Measurements from ENCODE around the gene SSBP2.

Gene SSBP2

GRCh38 chr5:81577091-81577490 is 173.8 kb downstream of the SSBP2 start:
- DNase-seq = no peak

GRCh38 chr5:81575924-81576323 is 175.0 kb downstream of the SSBP2 start:
- no peak for DNase-seq

DNA sequence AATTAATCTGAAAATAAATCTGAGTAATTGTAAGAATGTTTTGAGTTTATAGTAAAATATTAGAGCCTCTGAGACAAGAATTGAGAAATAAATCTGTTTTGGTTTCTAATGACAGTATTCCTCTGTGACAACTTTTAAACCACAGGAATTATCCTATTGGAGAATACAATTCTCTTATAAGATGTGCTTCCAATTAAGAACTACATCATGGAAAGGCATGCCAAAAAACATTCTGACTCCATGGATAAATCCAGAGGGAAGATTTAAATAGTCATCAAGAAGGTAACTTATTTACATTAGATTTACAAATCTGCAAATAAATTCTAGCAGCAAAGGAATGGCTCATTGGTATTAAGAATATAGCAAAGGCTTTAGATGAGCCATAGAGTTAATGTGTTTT is 178.7 kb downstream of the SSBP2 start:
- no peak for DNase-seq

GRCh38 chr5:81558188-81558587 is 192.7 kb downstream of the SSBP2 start:
- no peak for DNase-seq

- no peak for DNase-seq
Measured at GRCh38 chr5:81556809-81557208, 194.1 kb downstream of the SSBP2 start.

- no peak for DNase-seq
Measured at GRCh38 chr5:81555865-81556264, 195.0 kb downstream of the SSBP2 start.

DNA sequence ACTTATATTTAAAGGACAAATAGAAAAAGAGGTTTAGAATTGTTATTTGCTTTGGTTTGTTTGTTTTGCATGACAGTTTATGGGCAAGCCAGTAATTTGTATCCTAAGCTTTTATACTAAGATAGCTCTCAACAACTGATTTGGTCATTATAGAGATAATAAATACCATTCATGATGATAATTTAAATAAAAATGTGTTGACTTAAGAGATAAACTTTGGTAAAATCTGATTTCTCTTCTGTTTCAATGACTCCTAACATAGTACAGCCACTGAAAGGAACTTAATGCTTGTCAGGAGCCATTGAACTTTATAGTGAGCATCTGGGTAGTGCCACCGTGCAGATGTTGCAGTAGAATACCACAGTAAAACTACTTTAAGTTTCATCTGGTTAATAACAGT is 196.2 kb downstream of the SSBP2 start:
- DNase-seq = no peak

DNA sequence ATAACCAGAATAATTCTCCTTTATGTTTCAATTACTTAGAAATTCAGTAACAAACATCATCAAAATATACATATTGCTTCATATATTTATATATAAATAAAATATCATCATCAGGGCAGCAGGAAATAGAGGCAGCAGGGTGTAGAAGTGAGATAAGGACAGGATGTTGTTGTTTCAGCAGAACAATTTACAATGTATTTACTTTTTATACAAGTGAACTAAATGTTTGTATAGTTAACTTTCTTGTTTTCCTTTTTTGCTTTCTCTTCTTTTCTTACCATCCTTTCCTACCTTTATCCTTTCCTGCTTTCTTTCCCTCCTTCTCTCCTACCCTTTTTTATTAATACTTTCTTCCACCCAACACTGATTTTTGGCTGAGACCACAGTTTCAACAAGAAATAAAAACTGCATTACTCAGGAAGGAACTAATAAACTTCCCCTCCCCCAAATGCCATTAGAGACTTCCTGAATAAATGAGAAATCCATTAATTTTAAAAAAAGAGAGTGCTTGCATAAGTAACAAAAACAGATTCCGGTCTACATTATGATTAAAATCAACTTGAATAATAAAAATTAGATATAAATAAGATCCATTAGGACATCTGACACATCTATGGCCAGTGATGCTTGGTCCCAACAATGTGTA is 197.2 kb downstream of the SSBP2 start:
- DNase-seq = no peak

GRCh38 chr5:81552852-81553566 is 197.9 kb downstream of the SSBP2 start:
- DNase-seq = no peak

DNA sequence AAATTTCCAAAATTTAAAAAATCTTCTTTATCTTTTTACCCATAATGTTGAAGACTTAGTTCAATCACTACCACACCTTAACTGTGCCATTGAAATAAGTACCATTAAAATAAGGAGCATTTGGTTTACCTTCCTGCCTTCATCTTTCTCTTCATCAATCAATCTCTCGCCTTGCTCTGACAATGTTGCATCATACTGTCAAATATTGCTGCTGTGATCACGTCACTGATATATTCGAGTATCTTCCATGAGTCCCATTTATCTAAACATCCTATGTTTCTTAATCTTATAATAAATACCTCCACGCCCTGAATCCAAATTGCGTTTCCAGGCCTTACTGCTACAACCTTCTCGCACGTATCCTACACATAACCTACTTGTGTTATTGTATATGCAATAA is 201.8 kb downstream of the SSBP2 start:
- no peak for DNase-seq

DNA sequence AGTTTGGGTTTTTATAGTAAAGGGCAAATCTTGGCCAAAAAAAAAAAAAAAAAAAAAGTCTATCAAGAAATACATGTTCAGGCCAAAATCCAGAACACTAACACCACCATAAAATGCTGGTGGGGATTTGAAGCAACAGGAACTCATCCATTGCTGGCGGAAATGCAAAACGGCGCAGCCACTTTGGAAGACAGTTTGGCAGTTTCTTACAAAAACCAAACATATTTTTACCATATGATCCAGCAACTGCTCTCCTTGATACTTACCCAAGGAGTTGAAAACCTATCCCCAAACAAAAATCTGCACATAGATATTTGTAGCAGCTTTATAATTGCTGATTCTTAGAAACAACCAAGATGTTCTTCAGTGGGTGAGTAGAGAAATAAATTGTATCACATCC is 203.9 kb downstream of the SSBP2 start:
- DNase-seq = no peak

DNA sequence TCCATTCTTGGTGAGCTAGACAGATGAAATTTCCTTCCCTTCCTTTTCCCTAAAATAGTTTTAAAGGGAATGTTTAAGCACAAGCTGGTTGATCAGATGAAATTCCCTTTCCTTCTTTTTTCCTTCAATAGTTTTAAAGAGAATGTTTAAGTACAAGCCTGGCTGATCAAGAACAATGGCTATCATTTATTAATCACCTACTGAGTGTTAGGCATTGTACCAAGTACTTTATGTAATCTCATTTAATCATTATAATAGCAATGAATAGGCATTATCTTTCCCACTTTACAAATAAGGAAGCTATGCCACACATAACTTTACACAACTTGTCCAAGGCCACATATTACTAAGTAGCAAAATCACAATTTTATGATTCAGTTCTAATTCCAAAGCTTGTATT is 205.0 kb downstream of the SSBP2 start:
- no peak for DNase-seq

DNA sequence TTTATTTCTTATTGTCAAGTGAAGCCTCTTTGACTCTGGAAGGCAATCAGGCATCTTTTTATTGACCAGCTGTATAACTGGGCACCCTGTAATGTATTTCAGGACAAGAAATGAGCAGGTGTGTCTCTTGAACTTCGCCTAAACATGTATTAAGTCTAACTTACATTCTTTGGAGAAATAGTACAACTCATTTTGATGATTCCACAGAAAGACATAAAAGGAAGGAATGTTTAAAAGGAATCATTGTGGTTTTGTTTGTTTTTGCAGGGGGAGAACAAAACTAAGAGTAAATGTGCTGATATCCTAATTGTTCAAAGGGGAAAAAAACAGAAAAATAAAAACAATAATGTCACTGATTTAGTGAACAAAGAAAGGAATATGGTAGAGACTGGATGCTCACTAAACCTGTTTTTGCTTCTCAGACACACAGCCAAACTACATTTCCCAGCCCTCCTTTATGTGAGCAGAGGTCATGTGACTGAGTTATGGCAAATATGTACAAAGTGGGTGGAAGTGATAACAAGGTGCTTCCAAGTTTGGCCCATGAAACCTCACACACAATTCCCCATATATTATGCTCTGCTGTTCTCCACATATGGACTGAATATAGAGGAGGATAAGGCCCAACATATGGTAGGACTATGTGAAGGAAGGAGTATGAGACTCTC is 206.4 kb downstream of the SSBP2 start:
- DNase-seq = no peak

- no peak for DNase-seq
Measured at GRCh38 chr5:81542242-81542641, 208.7 kb downstream of the SSBP2 start.

DNA sequence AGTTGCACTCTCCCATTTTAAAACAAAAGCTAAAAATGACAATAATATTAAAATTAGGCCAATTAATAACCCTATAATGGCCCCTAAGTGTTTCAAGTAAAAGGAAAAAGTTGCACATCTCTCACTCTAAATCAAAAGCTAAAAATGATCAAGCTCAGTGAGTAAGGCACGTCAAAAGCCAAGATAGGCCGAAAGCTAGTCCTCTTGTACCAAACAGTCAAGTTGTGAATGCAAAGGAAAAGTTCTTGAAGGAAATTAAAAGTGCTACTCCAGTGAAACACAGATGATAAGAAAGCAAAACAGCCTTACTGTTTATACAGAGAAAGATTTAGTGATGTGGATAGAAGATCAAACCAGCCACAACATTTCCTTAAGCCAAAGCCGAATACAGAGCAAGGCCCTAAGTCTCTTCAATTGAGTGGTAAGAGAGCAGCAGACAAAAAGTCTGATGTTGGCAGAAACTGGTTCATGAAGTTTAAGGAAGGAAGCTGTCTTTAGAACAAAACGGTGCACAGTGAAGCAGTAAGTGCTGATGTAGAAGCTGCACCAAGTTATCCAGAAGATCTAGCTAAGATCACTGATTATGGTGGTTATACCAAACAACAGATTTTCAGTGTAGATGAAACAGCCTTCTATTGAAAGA is 212.9 kb downstream of the SSBP2 start:
- DNase-seq = no peak

DNA sequence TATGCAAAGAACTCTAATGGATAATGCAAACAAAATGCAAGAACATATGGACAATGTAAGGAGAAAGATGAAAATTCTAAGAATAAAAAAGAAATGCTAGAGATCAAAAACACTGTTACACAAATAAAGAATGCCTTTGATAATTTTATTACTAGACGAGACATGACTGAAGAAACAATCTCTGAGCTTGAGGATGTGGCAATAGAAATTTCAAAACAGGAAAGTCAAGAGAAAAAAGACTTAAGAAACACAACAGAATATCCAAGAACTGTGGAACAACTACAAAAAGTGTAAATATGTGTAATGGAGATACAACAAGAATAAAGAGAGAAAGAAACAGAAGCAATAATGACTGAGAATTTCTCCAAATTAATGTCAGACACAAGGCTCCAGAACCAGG is 216.5 kb downstream of the SSBP2 start:
- no peak for DNase-seq

DNA sequence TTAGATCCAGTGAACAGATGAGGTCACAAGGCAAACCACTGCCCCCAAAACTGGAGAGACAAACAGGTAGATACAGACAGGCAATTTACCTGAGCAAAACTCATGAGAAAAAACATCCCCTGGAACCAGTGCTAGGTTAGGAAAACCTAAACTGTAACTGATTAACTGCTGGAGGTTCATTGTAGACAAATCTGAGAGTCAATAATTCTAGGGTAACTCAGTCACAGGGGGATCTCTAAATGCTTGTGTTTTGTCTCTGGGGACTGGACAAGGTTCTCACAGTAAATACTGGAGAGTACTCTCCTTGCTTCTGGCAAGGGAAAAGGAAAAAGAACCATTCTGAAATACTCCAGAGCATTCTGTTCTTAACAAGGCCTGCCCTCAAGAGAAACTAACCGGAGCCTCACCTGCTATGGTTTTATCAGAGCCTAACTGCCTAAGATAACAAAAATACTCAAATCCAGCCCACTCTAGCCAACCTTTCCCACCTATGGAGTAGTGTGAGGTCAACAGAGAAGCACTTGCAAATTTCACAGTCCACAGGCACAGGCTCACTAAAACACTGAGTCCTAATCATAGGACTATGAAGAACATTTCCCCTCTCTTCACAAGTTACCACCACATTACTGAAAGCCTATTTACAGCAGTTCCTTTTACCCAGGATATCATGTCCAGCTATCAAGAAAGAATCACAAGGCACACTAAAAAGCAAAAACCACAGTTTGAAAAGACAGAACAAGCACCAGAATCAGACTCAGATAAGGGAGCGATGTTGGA is 217.1 kb downstream of the SSBP2 start:
- DNase-seq = no peak

DNA sequence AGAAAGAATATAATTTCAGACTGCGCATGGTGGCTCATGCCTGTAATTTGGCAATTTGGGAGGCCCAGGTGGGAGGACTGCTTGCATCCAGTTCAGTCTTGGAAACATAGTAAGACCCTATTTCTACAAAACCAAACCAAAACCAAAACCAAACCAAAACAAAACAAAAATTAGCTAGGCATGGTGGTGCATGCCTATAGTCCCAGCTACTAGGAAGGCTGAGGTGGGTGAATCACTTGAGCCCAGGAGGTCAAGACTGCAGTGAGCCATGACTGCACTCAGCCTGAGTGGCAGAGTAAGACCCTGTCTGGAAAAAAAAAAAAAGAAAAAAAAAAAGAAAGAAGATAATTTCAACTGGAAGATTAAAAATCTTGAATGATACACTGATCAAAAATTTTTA is 220.0 kb downstream of the SSBP2 start:
- no peak for DNase-seq

DNA sequence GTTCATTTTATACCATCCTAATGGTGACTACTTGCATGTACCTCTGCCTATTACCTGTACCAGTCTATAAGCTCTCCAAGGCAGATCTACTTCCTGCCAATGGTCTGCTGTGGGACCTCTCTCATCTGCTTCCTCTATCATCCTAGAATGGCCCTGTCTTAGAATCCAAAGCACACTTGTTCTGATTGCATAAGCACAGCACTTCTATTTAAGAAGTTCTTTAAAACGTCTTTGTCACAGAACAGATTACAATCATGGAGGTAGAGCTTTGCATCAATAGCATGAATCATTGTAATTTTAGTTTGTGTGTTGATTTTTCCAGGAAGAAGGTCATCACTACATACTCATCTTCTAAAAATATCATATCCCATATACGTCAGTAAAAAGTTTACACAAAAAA is 225.2 kb downstream of the SSBP2 start:
- no peak for DNase-seq

DNA sequence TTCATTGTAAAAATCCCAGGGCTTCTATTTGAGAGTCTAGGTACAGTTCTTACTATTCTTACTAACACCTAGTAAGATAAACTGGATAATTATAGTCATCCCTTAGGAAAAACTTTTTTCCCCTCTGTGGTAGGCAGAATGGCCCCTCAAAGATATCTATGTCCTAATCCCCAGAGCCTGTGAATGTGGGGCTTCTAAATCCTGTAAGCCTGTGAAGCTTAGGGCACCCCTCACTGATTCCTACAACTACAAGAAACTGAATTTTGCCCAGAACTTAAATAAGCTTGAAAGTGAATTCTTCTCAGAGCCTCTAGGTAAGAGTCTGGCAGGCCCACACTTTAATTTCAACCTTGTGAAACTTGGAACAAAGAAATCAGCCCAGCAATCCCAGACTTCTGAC is 226.9 kb downstream of the SSBP2 start:
- no peak for DNase-seq

- no peak for DNase-seq
Measured at GRCh38 chr5:81522571-81522970, 228.3 kb downstream of the SSBP2 start.

- no peak for DNase-seq
Measured at GRCh38 chr5:81520769-81521168, 230.1 kb downstream of the SSBP2 start.
